Measurements from ENCODE around the gene MICALL2. TPM values are rescaled to one million over a fixed set of nuclear protein-coding genes. Genes with fewer than 3 reads are reported as not detected.

The MICALL2 gene
- total RNA-seq, 4 donors from 2014 or later: 67.6 to 181 (median 97.0) TPM

DNA sequence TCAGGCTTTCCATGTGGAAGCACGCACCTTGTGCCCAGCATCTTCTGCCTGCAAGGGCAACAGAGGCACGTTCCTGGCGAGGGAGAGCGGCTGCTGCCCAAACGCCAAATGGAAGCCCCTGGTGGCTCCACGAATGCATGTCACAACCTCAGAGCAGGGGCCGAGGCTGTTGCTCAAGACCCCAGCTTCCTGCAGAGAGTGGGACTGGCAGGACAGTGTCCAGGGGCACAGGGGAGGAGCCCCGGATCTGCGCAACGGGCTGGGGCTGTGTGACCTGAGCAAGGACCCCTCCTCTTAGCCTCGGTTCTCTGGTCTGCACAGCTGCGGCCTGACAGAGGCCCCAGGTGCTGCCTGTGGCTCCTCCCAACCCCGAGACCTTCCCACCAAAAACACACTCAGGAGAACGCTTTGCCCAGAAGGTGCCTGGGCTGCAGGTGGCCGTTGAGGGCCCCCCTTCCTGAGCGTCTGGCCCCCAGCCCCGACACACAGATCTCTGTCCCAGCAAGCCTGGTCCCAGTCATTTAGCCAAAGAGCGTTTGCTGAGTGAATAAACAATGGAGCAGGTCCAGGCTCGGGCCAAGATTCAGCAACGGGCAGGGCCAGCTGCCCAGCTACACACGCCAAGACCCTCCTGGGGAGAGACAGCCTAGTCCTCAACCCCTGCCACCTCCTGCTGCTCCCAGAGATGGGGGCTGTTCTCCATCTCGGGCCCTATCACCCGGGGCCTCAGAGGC is 1.2 kb downstream of the MICALL2 start:
- no peak for DNase-seq
- Histone ChIP-seq H3K27ac (peak overlapping the region; percentile 87 to 94 (median 92)), H3K27me3 (no peaks in the 10 kb centered on the region), H3K36me3 (no peaks in the 10 kb centered on the region), H3K4me3 (peak overlapping the region; percentile 61 to 86 (median 76)), H3K4me1 (peaks cover 41 to 85% (median 79%) of the 10 kb centered on the region in 4 donors), H3K9me3 (no peaks in the 10 kb centered on the region)
- no peak for TF ChIP-seq POLR2A (IDR thresholded peaks at IDR 0.05)
- intact Hi-C loops (cut with DNase I; ENCODE audit: low total_unique reads): no loop called here
- in situ Hi-C loops (cut with MboI; ENCODE audit: low pct_ligation_motif_present in 1 of 4, low pct_unique_long_range_greater_than_20kb in 1 of 4, low sequenced_read_pairs in 3 of 4): no loop called here
- 41% methylated on average over 22 of the region's 23 CpGs; no CpG with 5 or more reads in 1 of the 2 donors for WGBS, 2 donors (ENCODE audit: low coverage in 1 of 2)

DNA sequence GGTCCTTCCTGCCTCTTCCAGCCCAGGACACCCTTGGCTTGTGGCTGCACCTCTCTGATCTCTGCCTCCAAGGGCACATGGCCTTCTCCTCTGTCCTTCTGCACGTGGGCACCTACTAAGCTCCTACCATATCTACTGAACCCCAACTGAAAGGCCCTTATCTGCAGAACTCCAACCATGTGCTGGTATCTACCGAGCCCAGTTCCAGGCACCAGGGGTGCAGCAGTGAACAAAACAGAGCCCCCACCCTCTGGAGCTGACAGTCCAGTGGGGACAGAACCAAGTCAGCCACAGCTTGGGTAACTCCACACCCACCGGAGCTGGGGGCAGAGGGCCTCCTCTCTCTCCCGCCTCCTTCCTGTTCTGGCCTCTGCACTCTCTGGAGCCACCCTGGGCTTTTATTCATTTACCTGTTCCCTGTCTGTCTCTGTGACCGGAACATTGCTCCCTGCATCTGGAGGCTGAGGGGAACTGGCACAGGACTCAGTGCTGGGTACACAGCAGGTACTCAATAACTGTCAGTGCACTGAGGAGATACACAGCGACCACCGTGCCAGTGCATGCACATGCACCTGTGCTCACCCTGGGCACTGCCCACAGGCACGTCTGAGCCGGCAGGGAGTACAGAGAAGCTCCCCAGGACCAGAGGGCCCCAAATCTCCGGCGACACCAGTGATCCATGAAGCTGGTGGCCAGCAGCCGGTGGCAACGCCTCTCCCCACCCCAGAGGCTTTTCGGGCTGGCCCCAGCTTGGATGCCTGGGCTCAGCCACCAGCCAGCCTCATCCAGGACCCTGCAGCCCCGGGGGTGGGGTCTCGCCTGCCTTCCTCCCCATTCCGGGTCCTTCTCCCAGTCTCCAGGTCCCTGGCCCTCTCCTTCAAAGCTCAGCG is 2.0 kb downstream of the MICALL2 start:
- peak overlapping the region; percentile 87 to 94 (median 92) for H3K27ac ChIP-seq
- no peaks in the 10 kb centered on the region for H3K27me3 ChIP-seq
- WGBS, 2 donors (ENCODE audit: low coverage in 1 of 2): 23 to 39% methylated on average over 4 to 8 of the region's 18 CpGs
- intact Hi-C loops (cut with DNase I; ENCODE audit: low total_unique reads) (no loop called here), in situ Hi-C loops (cut with MboI; ENCODE audit: low pct_ligation_motif_present in 1 of 4, low pct_unique_long_range_greater_than_20kb in 1 of 4, low sequenced_read_pairs in 3 of 4) (no loop called here)
- no peak for DNase-seq
- no peaks in the 10 kb centered on the region for H3K36me3 ChIP-seq
- H3K9me3 ChIP-seq: no peaks in the 10 kb centered on the region
- TF ChIP-seq EP300 (IDR thresholded peaks at IDR 0.05; ENCODE audit: low read depth) (no peak), POLR2A (IDR thresholded peaks at IDR 0.05) (no peak), POLR2AphosphoS5 (IDR thresholded peaks at IDR 0.05) (no peak)
- TF ChIP-seq, protein P1, sequence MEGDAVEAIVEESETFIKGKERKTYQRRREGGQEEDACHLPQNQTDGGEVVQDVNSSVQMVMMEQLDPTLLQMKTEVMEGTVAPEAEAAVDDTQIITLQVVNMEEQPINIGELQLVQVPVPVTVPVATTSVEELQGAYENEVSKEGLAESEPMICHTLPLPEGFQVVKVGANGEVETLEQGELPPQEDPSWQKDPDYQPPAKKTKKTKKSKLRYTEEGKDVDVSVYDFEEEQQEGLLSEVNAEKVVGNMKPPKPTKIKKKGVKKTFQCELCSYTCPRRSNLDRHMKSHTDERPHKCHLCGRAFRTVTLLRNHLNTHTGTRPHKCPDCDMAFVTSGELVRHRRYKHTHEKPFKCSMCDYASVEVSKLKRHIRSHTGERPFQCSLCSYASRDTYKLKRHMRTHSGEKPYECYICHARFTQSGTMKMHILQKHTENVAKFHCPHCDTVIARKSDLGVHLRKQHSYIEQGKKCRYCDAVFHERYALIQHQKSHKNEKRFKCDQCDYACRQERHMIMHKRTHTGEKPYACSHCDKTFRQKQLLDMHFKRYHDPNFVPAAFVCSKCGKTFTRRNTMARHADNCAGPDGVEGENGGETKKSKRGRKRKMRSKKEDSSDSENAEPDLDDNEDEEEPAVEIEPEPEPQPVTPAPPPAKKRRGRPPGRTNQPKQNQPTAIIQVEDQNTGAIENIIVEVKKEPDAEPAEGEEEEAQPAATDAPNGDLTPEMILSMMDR (IDR thresholded peaks at IDR 0.05): no peak
- H3K4me1 ChIP-seq: peaks cover 36 to 83% (median 72%) of the 10 kb centered on the region in 4 donors
- H3K4me3 ChIP-seq: peak overlapping the region in 3 of 4 donors; percentile 61 to 86 (median 74)

DNA sequence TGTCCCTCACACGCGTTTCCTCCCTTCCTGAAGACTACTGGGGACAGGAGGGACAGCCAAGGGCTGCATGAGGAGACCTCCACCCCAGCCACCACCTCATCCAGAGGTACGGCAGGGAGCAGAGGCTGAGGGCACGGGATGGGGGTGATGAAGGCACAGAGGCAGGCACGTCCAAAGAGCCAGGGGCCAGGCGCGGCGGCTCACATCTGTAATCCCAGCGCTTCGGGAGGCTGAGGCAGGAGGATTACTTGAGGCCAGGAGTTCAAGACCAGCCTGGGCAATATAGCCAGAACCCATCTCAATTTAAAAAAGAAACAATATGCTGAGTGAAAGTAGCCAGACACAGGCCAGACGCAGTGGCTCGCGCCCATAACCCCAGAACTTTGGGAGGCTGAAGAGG is 3.3 kb downstream of the MICALL2 start:
- Histone ChIP-seq H3K36me3 (no peaks in the 10 kb centered on the region), H3K27me3 (no peaks in the 10 kb centered on the region), H3K9me3 (no peaks in the 10 kb centered on the region), H3K4me3 (peak overlapping the region in 1 of 4 donors; percentile 33), H3K27ac (peak overlapping the region; percentile 83 to 94 (median 90)), H3K4me1 (peaks cover 27 to 74% (median 58%) of the 10 kb centered on the region in 4 donors)
- DNase-seq: no peak
- TF ChIP-seq POLR2AphosphoS5 (IDR thresholded peaks at IDR 0.05) (no peak), EP300 (IDR thresholded peaks at IDR 0.05; ENCODE audit: low read depth) (no peak), POLR2A (IDR thresholded peaks at IDR 0.05) (no peak)
- TF ChIP-seq, protein P1 (IDR thresholded peaks at IDR 0.05): no peak
- intact Hi-C loops (cut with DNase I; ENCODE audit: low total_unique reads) (no loop called here), in situ Hi-C loops (cut with MboI; ENCODE audit: low pct_ligation_motif_present in 1 of 4, low pct_unique_long_range_greater_than_20kb in 1 of 4, low sequenced_read_pairs in 3 of 4) (no loop called here)
- WGBS, 2 donors (ENCODE audit: low coverage in 1 of 2): 69 to 91% methylated on average over 10 to 13 of the region's 13 CpGs

DNA sequence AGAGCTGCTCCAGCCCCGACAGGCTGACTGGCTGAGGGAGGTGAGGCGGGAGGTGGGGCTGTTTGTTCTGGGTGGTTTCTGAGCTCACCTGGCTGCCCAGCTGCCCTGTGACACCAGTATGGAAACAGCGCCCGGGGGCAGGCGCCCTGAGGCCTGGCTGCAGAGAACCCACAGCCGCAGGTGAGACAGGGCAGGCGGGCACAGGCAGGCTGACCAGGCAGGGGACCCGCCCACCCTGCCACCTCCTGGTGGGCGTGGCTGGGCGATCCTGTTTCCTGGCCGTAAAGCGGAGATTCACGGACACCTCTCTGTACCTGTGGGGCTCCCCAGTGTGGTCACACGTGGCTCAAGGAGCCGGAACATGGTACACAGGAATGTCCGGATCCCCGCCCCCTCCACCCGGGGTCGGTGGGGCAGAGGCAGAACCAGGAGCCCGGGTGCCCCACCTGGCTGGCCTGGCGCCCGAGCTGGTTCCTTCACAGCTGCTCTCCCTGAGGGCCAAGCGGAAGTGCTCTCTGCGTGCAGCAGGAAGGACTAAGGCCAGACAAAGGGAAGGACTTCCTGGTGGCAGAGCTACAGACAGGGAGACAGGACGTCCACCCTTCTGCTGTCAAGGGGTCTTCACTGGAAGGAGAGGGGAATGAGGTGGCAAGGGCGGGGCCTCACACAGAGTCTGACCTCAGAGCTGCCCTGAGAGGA is 3.9 kb downstream of the MICALL2 start:
- TF ChIP-seq POLR2A (IDR thresholded peaks at IDR 0.05): no peak
- TF ChIP-seq, protein P1 (IDR thresholded peaks at IDR 0.05): no peak
- TF ChIP-seq POLR2AphosphoS5 (IDR thresholded peaks at IDR 0.05): peak; percentile 11 to 52 (median 40)
- peak overlapping the region; percentile 83 to 94 (median 90) for H3K27ac ChIP-seq
- peak; percentile 87 for DNase-seq
- in situ Hi-C loops (cut with MboI; ENCODE audit: low pct_ligation_motif_present in 1 of 4, low pct_unique_long_range_greater_than_20kb in 1 of 4, low sequenced_read_pairs in 3 of 4) (no loop called here), intact Hi-C loops (cut with DNase I; ENCODE audit: low total_unique reads) (no loop called here)
- peak overlapping the region in 1 of 4 donors; percentile 33 for H3K4me3 ChIP-seq
- H3K27me3 ChIP-seq: no peaks in the 10 kb centered on the region
- H3K9me3 ChIP-seq: no peaks in the 10 kb centered on the region
- no peaks in the 10 kb centered on the region for H3K36me3 ChIP-seq
- H3K4me1 ChIP-seq: peaks cover 21 to 71% (median 53%) of the 10 kb centered on the region in 4 donors
- 49% methylated on average over 21 of the region's 26 CpGs; no CpG with 5 or more reads in 1 of the 2 donors for WGBS, 2 donors (ENCODE audit: low coverage in 1 of 2)
